IMR-90 (cell line): ENCODE data around the gene MYH9. TPM values are rescaled to one million over a fixed set of nuclear protein-coding genes. Genes with fewer than 3 reads are reported as not detected.

Experiments used
- ATAC-seq: fragments of 200-7000 bp; cut with Tn5 transposase; 2 replicates; pipeline ENCODE4 v1.9.1; 2020; ENCODE audit warnings: low read depth, mild to moderate bottlenecking, moderate library complexity
- BruUV-seq: library from RNA; stranded (reverse); fragments of 400-500 nt; replicated peaks from 2 replicates; lab custom pipeline; 2021; lab: Mats Ljungman, UMichigan
- CTCF ChIA-PET: fragments of 300-600 bp; formaldehyde crosslinking; extraction: SDS; loops from one replicate; lab custom pipeline; 2021; ENCODE audit warnings: antibody characterized with exemption; lab: Yijun Ruan, JAX
- POLR2A ChIA-PET: fragments of 300-600 bp; sonication (Branson Sonifier 250); formaldehyde crosslinking; loops from one replicate; lab custom pipeline; 2022; ENCODE audit warnings: antibody characterized with exemption; ENCODE audit not compliant: unreplicated experiment; lab: Charles Lee
- DNase-seq: peaks from one replicate; pipeline ENCODE4 v3.0.0; 2013
- H2AFZ ChIP-seq: replicated peaks from 2 replicates; pipeline ENCODE3; 2013; ENCODE audit warnings: low read length, mild to moderate bottlenecking; ENCODE audit not compliant: poor library complexity
- H2AK5ac ChIP-seq: 2 replicates; pipeline ENCODE4 v1.6.1; 2013; ENCODE audit warnings: low read depth, low read length, inconsistent platforms
- H2AK9ac ChIP-seq: replicated peaks from 2 replicates; pipeline ENCODE3; 2013; ENCODE audit warnings: mild to moderate bottlenecking, low read depth, low read length, moderate library complexity; ENCODE audit not compliant: poor library complexity
- H2BK120ac ChIP-seq: 2 replicates; pipeline ENCODE4 v1.6.1; 2013; ENCODE audit warnings: low read depth, low read length, inconsistent platforms
- H2BK15ac ChIP-seq: 3 replicates; pipeline ENCODE4 v1.6.1; 2013; ENCODE audit warnings: low read depth, low read length, inconsistent platforms
- H2BK20ac ChIP-seq: 2 replicates; pipeline ENCODE4 v1.6.1; 2013; ENCODE audit warnings: low read depth, mild to moderate bottlenecking, inconsistent platforms, low read length, moderate library complexity
- H2BK5ac ChIP-seq: 2 replicates; pipeline ENCODE4 v1.6.1; 2013; ENCODE audit warnings: mild to moderate bottlenecking, low read depth, low read length, inconsistent platforms; ENCODE audit not compliant: poor library complexity, severe bottlenecking
- H3K14ac ChIP-seq: replicated peaks from 2 replicates; pipeline ENCODE4 v1.6.1; 2013; ENCODE audit warnings: low read depth, low read length, inconsistent platforms
- H3K18ac ChIP-seq: 2 replicates; pipeline ENCODE4 v1.6.1; 2013; ENCODE audit warnings: low read depth, low read length, control low read depth
- H3K23ac ChIP-seq: 2 replicates; pipeline ENCODE4 v1.6.1; 2013; ENCODE audit warnings: low read depth, low read length, inconsistent platforms
- H3K27ac ChIP-seq: 2 replicates; pipeline ENCODE4 v1.5.1; 2013; ENCODE audit warnings: mild to moderate bottlenecking, control low read depth, low read length; ENCODE audit not compliant: insufficient read depth
- H3K27me3 ChIP-seq: 2 replicates; pipeline ENCODE4 v1.6.1; 2013; ENCODE audit warnings: low read length; ENCODE audit not compliant: control insufficient read depth, insufficient read depth
- H3K36me3 ChIP-seq: 2 replicates; pipeline ENCODE4 v1.6.1; 2013; ENCODE audit warnings: low read length, mixed read lengths; ENCODE audit not compliant: control insufficient read depth, insufficient read depth
- H3K4ac ChIP-seq: 2 replicates; pipeline ENCODE4 v1.6.1; 2013; ENCODE audit warnings: low read depth, low read length, inconsistent platforms
- H3K4me1 ChIP-seq: 2 replicates; pipeline ENCODE4 v1.6.1; 2013; ENCODE audit warnings: low read length, mixed read lengths; ENCODE audit not compliant: control insufficient read depth, insufficient read depth
- H3K4me2 ChIP-seq: 2 replicates; pipeline ENCODE4 v1.6.1; 2013; ENCODE audit warnings: low read depth, mild to moderate bottlenecking, control low read depth, low read length, moderate library complexity
- H3K4me3 ChIP-seq: 2 replicates; pipeline ENCODE4 v1.5.1; 2013; ENCODE audit warnings: low read depth, mild to moderate bottlenecking, control low read depth, low read length, moderate library complexity; ENCODE audit not compliant: insufficient read depth
- H3K56ac ChIP-seq: 2 replicates; pipeline ENCODE4 v1.6.1; 2013; ENCODE audit warnings: low read length, inconsistent platforms; ENCODE audit not compliant: insufficient read depth; ENCODE audit errors: extremely low read depth
- H3K79me1 ChIP-seq, 2 experiments: 2 replicates each; pipeline ENCODE4 v1.6.1; 2013; ENCODE audit warnings: low read length in 2 of 2, inconsistent platforms in 1 of 2, low read depth in 1 of 2
- H3K9ac ChIP-seq: 2 replicates; pipeline ENCODE4 v1.6.1; 2013; ENCODE audit warnings: low read depth, low read length, control low read depth
- H3K9me1 ChIP-seq: 2 replicates; pipeline ENCODE4 v1.6.1; 2013; ENCODE audit warnings: low read length, inconsistent platforms; ENCODE audit not compliant: insufficient read depth
- H3K9me3 ChIP-seq: 2 replicates; pipeline ENCODE4 v1.6.1; 2013; ENCODE audit warnings: low read length; ENCODE audit not compliant: control insufficient read depth, insufficient read depth
- H4K20me1 ChIP-seq: 2 replicates; pipeline ENCODE4 v1.6.1; 2013; ENCODE audit warnings: low read length, inconsistent platforms; ENCODE audit not compliant: insufficient read depth
- H4K5ac ChIP-seq: 2 replicates; pipeline ENCODE4 v1.6.1; 2013; ENCODE audit warnings: mild to moderate bottlenecking, low read depth, low read length, control low read depth
- H4K8ac ChIP-seq, 2 experiments: 2 replicates each; pipeline ENCODE4 v1.6.1; 2013; ENCODE audit warnings: low read depth in 2 of 2, low read length in 2 of 2, control low read depth in 1 of 2, inconsistent platforms in 1 of 2
- H4K91ac ChIP-seq: 2 replicates; pipeline ENCODE4 v1.6.1; 2013; ENCODE audit warnings: low read depth, low read length, inconsistent platforms; ENCODE audit not compliant: insufficient read depth
- MAFK ChIP-seq: IDR thresholded peaks from 2 replicates; pipeline ENCODE4 v1.6.1; 2012; ENCODE audit warnings: low read depth, low read length, improper control_type of control experiment
- NFE2L2 ChIP-seq: fragments of 150-350 bp; IDR thresholded peaks from 2 replicates; pipeline ENCODE4 v1.6.1; 2016; ENCODE audit warnings: low read depth, mild to moderate bottlenecking, low read length
- POLR2A ChIP-seq: IDR thresholded peaks from 2 replicates; pipeline ENCODE4 v1.6.1; 2012; ENCODE audit warnings: mild to moderate bottlenecking, low read depth, low read length
- SMC3 ChIP-seq: fragments of 150-350 bp; IDR thresholded peaks from 2 replicates; pipeline ENCODE4 v1.6.1; 2016; ENCODE audit warnings: low read depth, mild to moderate bottlenecking, antibody characterized with exemption, low read length, moderate library complexity
- WGBS, 2 experiments: methylation state at CpG; one replicate each; pipeline versions ENCODE4 v1.1.5 to v1.1.7; 2013; ENCODE audit warnings: missing lambda C conversion rate in 2 of 2; ENCODE audit not compliant: insufficient read length in 1 of 2; ENCODE audit errors: extremely low coverage in 2 of 2; 5-methylcytosine and 5-hydroxymethylcytosine counted together
- dilution Hi-C: fragments of 300-500 bp; cut with HindIII; formaldehyde crosslinking; loops from one replicate; pipeline ENCODE4 v1.14.3; 2018; ENCODE audit warnings: low sequenced_read_pairs; ENCODE audit not compliant: unreplicated experiment
- in situ Hi-C: fragments of 300-500 bp; cut with MboI; formaldehyde crosslinking; loops from 3 replicates; pipeline ENCODE4 v1.14.3; 2019; ENCODE audit warnings: low sequenced_read_pairs, inconsistent platforms, mixed read lengths
- intact Hi-C: fragments of 100-400 bp; cut with micrococcal nuclease; formaldehyde crosslinking; loops from 2 replicates; pipeline ENCODE4 v1.10.0; 2022
- polyA plus RNA-seq, 3 experiments: library from polyadenylated mRNA; depleted of rRNA; stranded (reverse); fragments of >200 nt; gene quantifications; 2 replicates each; pipeline ENCODE4 v1.2.3, GENCODE V29; 2012; ENCODE audit warnings: low replicate concordance in 1 of 3
- total RNA-seq: library from RNA; depleted of rRNA; stranded (reverse); fragments of >200 nt; gene quantifications from 2 replicates; pipeline ENCODE4 v1.2.3, GENCODE V29; 2012

The MYH9 gene
- total and polyA plus RNA-seq, 2 of the 4 experiments (the other 2 are of a cell fraction) = 475 to 554 TPM

- intact Hi-C loops = loop anchor here (5.0 kb wide), 1 partner anchor 98 kb away; no protein-coding TSS in a partner anchor
- H2BK120ac ChIP-seq = peak overlapping the region; percentile 93
- peak overlapping the region; percentile 58 for H3K9ac ChIP-seq
- dilution Hi-C loops = no loop called here
- H2BK5ac ChIP-seq = peak overlapping the region; percentile 92
- peak overlapping the region; percentile 88 for H2AK5ac ChIP-seq
- no TSS peak for BruUV-seq
- peak overlapping the region; percentile 79; the same call in 1 of the 2 replicates for H2BK20ac ChIP-seq
- no peak for TF ChIP-seq SMC3
- no peak for TF ChIP-seq POLR2A
- TF ChIP-seq NFE2L2 = peak; percentile 8; the same call in 1 of the 2 replicates
- no peak for TF ChIP-seq MAFK
- no peak overlapping the region for H3K4me3 ChIP-seq
- peak overlapping the region; percentile 75 for H3K56ac ChIP-seq
- peak overlapping the region; percentile 93 for H3K14ac ChIP-seq
- peaks cover 100% of the 10 kb centered on the region for H4K20me1 ChIP-seq
- ChIA-PET POLR2A (no interaction called here), CTCF (no interaction called here)
- H3K23ac ChIP-seq = peak overlapping the region; percentile 92
- peak overlapping the region; percentile 58 for H4K5ac ChIP-seq
- H2AFZ ChIP-seq = peak overlapping the region; percentile 16
- peaks cover 41% of the 10 kb centered on the region for H3K36me3 ChIP-seq
- no peaks in the 10 kb centered on the region for H3K9me3 ChIP-seq
- H3K4ac ChIP-seq = peak overlapping the region; percentile 93
- DNase-seq (peak; percentile 21), ATAC-seq (peak; percentile 0; the same call in 1 of the 2 replicates)
- H4K91ac ChIP-seq = peak overlapping the region; percentile 64
- H3K27ac ChIP-seq = peak overlapping the region; percentile 93
- no CpG with 5 or more reads among the region's 19 CpGs for WGBS, 2 experiments
- H4K8ac ChIP-seq = peak overlapping the region; percentile 15 to 81
- peak overlapping the region; percentile 61 for H3K4me2 ChIP-seq
- peaks cover 66% of the 10 kb centered on the region for H3K4me1 ChIP-seq
- no peaks in the 10 kb centered on the region for H3K27me3 ChIP-seq
- H3K9me1 ChIP-seq = peaks cover 49% of the 10 kb centered on the region
- peak overlapping the region; percentile 42 for H2AK9ac ChIP-seq
- peaks cover 0 to 48% of the 10 kb centered on the region in 2 experiments; a peak in 2 of 4 replicates for H3K79me1 ChIP-seq
- H3K18ac ChIP-seq = peak overlapping the region; percentile 62
- in situ Hi-C loops = no loop called here
- peak overlapping the region; percentile 18; the same call in 1 of the 3 replicates for H2BK15ac ChIP-seq
Measured at GRCh38 chr22:36369004-36369921, 18.5 kb downstream of the MYH9 start.
